HepG2 (cell line): Measurements from ENCODE around the gene ZNF853. TPM values are rescaled to one million over a fixed set of nuclear protein-coding genes. Genes with fewer than 3 reads are reported as not detected.
A peak's percentile ranks its signal among the peaks of the same experiment; 100 is the strongest.

Experiments
- ATAC-seq: fragments of 200-7000 bp; cut with Tn5 transposase; 3 replicates; pipeline ENCODE4 v1.9.1; 2020; ENCODE audit warnings: mild to moderate bottlenecking, moderate library complexity
- BruUV-seq: library from RNA; stranded (reverse); fragments of 400-500 nt; replicated peaks from 2 replicates; lab custom pipeline; 2021; lab: Mats Ljungman, UMichigan
- CTCF ChIA-PET: fragments of 300-600 bp; formaldehyde crosslinking; extraction: SDS; loops from one replicate; lab custom pipeline; 2021; ENCODE audit warnings: low total read pairs, inconsistent platforms, low intra/inter-chr PET ratio; lab: Yijun Ruan, JAX
- POLR2A ChIA-PET: fragments of 350-600 bp; sonication (Branson Sonifier 250); formaldehyde crosslinking; loops from one replicate; lab custom pipeline; 2020; ENCODE audit warnings: antibody characterized with exemption, inconsistent platforms; lab: Yijun Ruan, JAX
- DNase-seq: peaks from one replicate; pipeline ENCODE4 v3.0.0-alpha.2; 2015; ENCODE audit warnings: low spot score
- FAIRE-seq: peaks from 3 replicates; lab custom pipeline; 2011; peaks lifted over from hg19 to GRCh38; lab: Jason Lieb, UNC
- H2AFZ ChIP-seq: one replicate; pipeline ENCODE4 v1.6.1; 2011; ENCODE audit warnings: low read length, inconsistent platforms
- H3K27ac ChIP-seq: fragments of 300-600 bp; 3 replicates; pipeline ENCODE4 v1.8.0; 2011; ENCODE audit warnings: mixed run types, mild to moderate bottlenecking, mixed read lengths, low read length, inconsistent platforms; ENCODE audit not compliant: insufficient read depth; ENCODE audit errors: extremely low read length
- H3K27me3 ChIP-seq, 2 experiments: fragments of 200-600 bp in 1 of 2; 2 replicates in 1 of 2; 3 replicates in 1 of 2; pipeline versions ENCODE4 v1.6.0 to v1.8.0; 2011; ENCODE audit warnings: low read length in 2 of 2, mild to moderate bottlenecking in 2 of 2, moderate library complexity in 2 of 2, inconsistent platforms in 1 of 2; ENCODE audit not compliant: insufficient read depth in 2 of 2, control insufficient read depth in 1 of 2
- H3K36me3 ChIP-seq, 2 experiments: fragments of 200-600 bp in 1 of 2; replicated peaks in 1 of 2; 2 replicates in 1 of 2; 3 replicates in 1 of 2; pipeline versions ENCODE4 v1.5.1 to v1.8.0; 2011; ENCODE audit warnings: low read length in 2 of 2, inconsistent platforms in 1 of 2; ENCODE audit not compliant: insufficient read depth in 2 of 2, control insufficient read depth in 1 of 2
- H3K4me1 ChIP-seq: 2 replicates; pipeline ENCODE4 v1.5.1; 2012; ENCODE audit warnings: low read length, inconsistent platforms; ENCODE audit not compliant: insufficient read depth
- H3K4me2 ChIP-seq: 2 replicates; pipeline ENCODE4 v1.6.0; 2011; ENCODE audit warnings: low read depth, low read length, inconsistent platforms
- H3K4me3 ChIP-seq, 3 experiments: fragments of 200-600 bp in 1 of 3; sonication (generic), shearing (Covaris generic) in 1 of 3; replicated peaks in 1 of 3; 2 replicates each; pipeline ENCODE4 v1.5.1; 2011 to 2016; ENCODE audit warnings: low read length in 3 of 3, inconsistent platforms in 2 of 3, low read depth in 2 of 3, mild to moderate bottlenecking in 2 of 3, control low read depth in 1 of 3, mixed read lengths in 1 of 3; ENCODE audit not compliant: insufficient read depth in 1 of 3
- H3K79me2 ChIP-seq: one replicate; pipeline ENCODE4 v1.6.1; 2011; ENCODE audit warnings: low read length, inconsistent platforms; ENCODE audit not compliant: insufficient read depth
- H3K9ac ChIP-seq: 2 replicates; pipeline ENCODE4 v1.6.0; 2011; ENCODE audit warnings: mild to moderate bottlenecking, low read depth, low read length, inconsistent platforms; ENCODE audit not compliant: insufficient read depth
- H3K9me3 ChIP-seq: 2 replicates; pipeline ENCODE4 v1.5.1; 2012; ENCODE audit warnings: mild to moderate bottlenecking, low read length
- H4K20me1 ChIP-seq: 2 replicates; pipeline ENCODE4 v1.6.0; 2011; ENCODE audit warnings: inconsistent platforms, mild to moderate bottlenecking, low read length, moderate library complexity; ENCODE audit not compliant: insufficient read depth
- ARNTL ChIP-seq: sonication (generic); formaldehyde crosslinking; IDR thresholded peaks from 2 replicates; pipeline ENCODE4 v1.4.0; 2020; ENCODE audit warnings: mild to moderate bottlenecking, missing genetic modification reagents
- GRHL1 ChIP-seq: sonication (generic); formaldehyde crosslinking; conservative IDR thresholded peaks from 2 replicates; pipeline ENCODE4 v1.8.0; 2022; ENCODE audit warnings: missing genetic modification reagents
- NFIB ChIP-seq: sonication (generic); formaldehyde crosslinking; IDR thresholded peaks from 2 replicates; pipeline ENCODE4 v1.9.0; 2021; ENCODE audit warnings: missing genetic modification reagents, mild to moderate bottlenecking, borderline replicate concordance
- PRDM15 ChIP-seq: sonication (generic); formaldehyde crosslinking; IDR thresholded peaks from 2 replicates; pipeline ENCODE4 v1.4.0; 2020; ENCODE audit warnings: missing genetic modification reagents
- STAG1 ChIP-seq: sonication (generic); formaldehyde crosslinking; IDR thresholded peaks from 2 replicates; pipeline ENCODE4 v1.4.0; 2020; ENCODE audit warnings: missing genetic modification reagents
- ZNF274 ChIP-seq: sonication (generic); formaldehyde crosslinking; IDR thresholded peaks from 2 replicates; pipeline ENCODE4 v1.5.1; 2020; ENCODE audit warnings: mild to moderate bottlenecking, missing genetic modification reagents
- ZNF350 ChIP-seq: sonication (generic); formaldehyde crosslinking; IDR thresholded peaks from 2 replicates; pipeline ENCODE4 v1.4.0; 2020; ENCODE audit warnings: mild to moderate bottlenecking, low read depth, missing genetic modification reagents, borderline replicate concordance
- ZNF362 ChIP-seq: sonication (generic); formaldehyde crosslinking; IDR thresholded peaks from 2 replicates; pipeline ENCODE4 v1.4.0; 2020; ENCODE audit warnings: missing genetic modification reagents, mild to moderate bottlenecking, borderline replicate concordance
- ZNF501 ChIP-seq: sonication (generic); formaldehyde crosslinking; IDR thresholded peaks from 2 replicates; pipeline ENCODE4 v1.5.1; 2020; ENCODE audit warnings: mild to moderate bottlenecking, moderate library complexity, missing genetic modification reagents
- ZNF782 ChIP-seq: sonication (generic); formaldehyde crosslinking; IDR thresholded peaks from 2 replicates; pipeline ENCODE4 v1.4.0; 2020; ENCODE audit warnings: missing genetic modification reagents, mild to moderate bottlenecking, borderline replicate concordance
- WGBS: methylation state at CpG from one replicate; pipeline ENCODE4 v1.1.6; 2017; ENCODE audit warnings: low lambda C conversion rate; 5-methylcytosine and 5-hydroxymethylcytosine counted together
- in situ Hi-C: cut with HindIII; loops from 2 replicates; pipeline ENCODE4 v1.10.0; 2017; ENCODE audit warnings: low pct_unique_long_range_greater_than_20kb; ENCODE audit not compliant: extremely low pct_ligation_motif_present
- intact Hi-C: fragments of 100-400 bp; cut with micrococcal nuclease; formaldehyde crosslinking; loops from one replicate; pipeline ENCODE4 v1.10.0; 2022; ENCODE audit not compliant: unreplicated experiment
- polyA plus RNA-seq, 8 experiments: library from polyadenylated mRNA; depleted of rRNA in 3 of 8; stranded (reverse) in 7 of 8; unstranded in 1 of 8; fragments of >200 nt; fragmentation: Illumina TruSeq in 4 of 8; extraction: Trizol in 4 of 8; gene quantifications; 2 replicates each; pipeline versions ENCODE4 v1.2.1 to v1.2.3, GENCODE V29; 2011 to 2016; ENCODE audit warnings: low read depth in 4 of 8, missing spikeins in 1 of 8, mixed read lengths in 1 of 8; ENCODE audit not compliant: insufficient read depth in 1 of 8
- total RNA-seq, 5 experiments: library from RNA; depleted of rRNA; stranded (reverse); fragments of >200 nt; fragmentation: Illumina TruSeq; extraction: Trizol; gene quantifications; 2 replicates each; pipeline ENCODE4 v1.2.3, GENCODE V29; 2016; ENCODE audit warnings: low read depth in 1 of 5

The ZNF853 gene
- total and polyA plus RNA-seq, 2 of the 13 experiments (the other 11 are each of a cell fraction or from before 2014, with no cell fraction given): 2.1 to 6.2 TPM

- no peak for TF ChIP-seq PRDM15 (CRISPR knock-in tag)
- TF ChIP-seq ZNF274 (CRISPR knock-in tag): no peak
Observed at GRCh38 chr7:6589829-6590644, 25.4 kb upstream of the ZNF853 start, which contains the start of gene INTS15 (continued).

- Histone ChIP-seq H3K4me2 (peak overlapping the region; percentile 85), H3K4me3 (peak overlapping the region; percentile 88 to 97 (median 96)), H3K9me3 (no peaks in the 10 kb centered on the region), H2AFZ (no peak overlapping the region), H3K36me3 (peaks cover 10 to 34% of the 10 kb centered on the region in 2 experiments; a peak in 4 of 5 replicates), H3K79me2 (peaks cover 11% of the 10 kb centered on the region), H3K27ac (peak overlapping the region; percentile 75), H3K27me3 (no peaks in the 10 kb centered on the region), H3K9ac (peak overlapping the region; percentile 88), H3K4me1 (peaks cover 33% of the 10 kb centered on the region), H4K20me1 (no peaks in the 10 kb centered on the region)
- WGBS: 2% methylated on average over 10 of the region's 10 CpGs
- CTCF ChIA-PET: interaction anchor here (1.2 to 1.4 kb wide), 2 partner anchors 12 to 74 kb away, joined by 4 read pairs; no protein-coding TSS in a partner anchor
- in situ Hi-C loops: no loop called here
- POLR2A ChIA-PET: interaction anchor here (0.7 to 5.1 kb wide), 3 partner anchors 14 to 116 kb away, joined by 3 to 105 read pairs (median 5); partner anchors contain the start of genes ZDHHC4 and ZNF12
- no TSS peak for BruUV-seq
- intact Hi-C loops: loop anchor here (2.0 to 10.0 kb wide), 2 partner anchors 14 to 114 kb away; partner anchors contain the start of genes ZDHHC4 and ZNF12
- ATAC-seq (peak; percentile 76), FAIRE-seq (no peak), DNase-seq (no peak)
- TF ChIP-seq GRHL1 (no peak), STAG1 (0 out of 2 replicates have a peak, but pooled peaks have one; percentile 17), NFIB (CRISPR knock-in tag) (no peak), ZNF362 (CRISPR knock-in tag) (0 out of 2 replicates have a peak, but pooled peaks have one; percentile 32), ZNF501 (CRISPR knock-in tag) (peak; percentile 49; the same call in 1 of the 2 replicates), ARNTL (CRISPR knock-in tag) (0 out of 2 replicates have a peak, but pooled peaks have one; percentile 9), ZNF350 (CRISPR knock-in tag) (0 out of 2 replicates have a peak, but pooled peaks have one; percentile 61), ZNF782 (CRISPR knock-in tag) (0 out of 2 replicates have a peak, but pooled peaks have one; percentile 17)
Observed at GRCh38 chr7:6590645-6591110, 24.7 kb upstream of the ZNF853 start.
